ENCODE measurements around the gene PITX3.
"Not testable (repeated sequence)": the region's sequence is repeated elsewhere in the genome, so short reads cannot be mapped to it uniquely, and the experiment has no call there.

The PITX3 gene

DNA sequence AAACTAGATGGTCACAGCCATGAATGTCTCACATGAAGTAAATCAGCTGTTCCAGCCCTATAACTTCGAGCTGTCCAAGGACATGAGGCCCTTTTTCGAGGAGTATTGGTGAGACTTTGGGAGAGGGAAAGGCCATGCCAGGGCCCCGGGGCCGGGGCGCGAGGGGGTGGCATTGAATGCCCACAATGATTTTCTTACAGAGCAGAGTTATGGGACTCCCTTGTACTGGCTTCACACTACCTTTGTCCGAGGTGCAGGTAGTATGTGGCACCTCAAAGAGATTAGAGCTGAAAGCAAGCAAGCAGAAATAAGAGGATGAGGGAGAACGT is 14.8 kb downstream of the PITX3 start:
- no peak for DNase-seq (ENCODE audit: low read depth in 2 of 2)

GRCh38 chr10:102225646-102226541 is 15.4 kb downstream of the PITX3 start, which contains the start of gene ELOVL3:
ELOVL3 (plus strand) TSS chr10:102226299; CDS start chr10:102226549, 250 bp downstream.
- peak; percentile 69 to 84 for DNase-seq (ENCODE audit: low read depth in 2 of 2)

- DNase-seq (ENCODE audit: low read depth in 2 of 2): no peak
Observed at GRCh38 chr10:102222797-102223196, 18.5 kb downstream of the PITX3 start.

DNA sequence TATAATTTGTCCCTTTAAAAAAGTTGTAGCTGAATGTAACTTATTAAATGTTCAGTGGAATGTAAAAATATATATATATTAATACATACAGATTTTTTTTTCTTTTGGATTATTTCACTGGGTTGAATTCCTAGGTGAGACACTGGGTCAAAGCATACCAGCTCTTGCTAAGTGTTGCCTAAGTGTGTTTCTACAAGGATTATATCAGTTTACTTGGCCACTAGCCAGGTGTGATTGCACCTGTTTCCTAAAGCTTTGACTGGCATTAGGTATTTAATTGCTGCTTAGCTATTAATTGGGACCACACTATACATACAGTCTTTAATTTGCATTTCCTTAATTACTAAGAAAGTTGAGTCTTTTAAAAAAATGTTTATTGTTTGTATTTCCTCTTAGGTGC is 20.7 kb downstream of the PITX3 start:
- DNase-seq (ENCODE audit: low read depth in 2 of 2): no peak

DNA sequence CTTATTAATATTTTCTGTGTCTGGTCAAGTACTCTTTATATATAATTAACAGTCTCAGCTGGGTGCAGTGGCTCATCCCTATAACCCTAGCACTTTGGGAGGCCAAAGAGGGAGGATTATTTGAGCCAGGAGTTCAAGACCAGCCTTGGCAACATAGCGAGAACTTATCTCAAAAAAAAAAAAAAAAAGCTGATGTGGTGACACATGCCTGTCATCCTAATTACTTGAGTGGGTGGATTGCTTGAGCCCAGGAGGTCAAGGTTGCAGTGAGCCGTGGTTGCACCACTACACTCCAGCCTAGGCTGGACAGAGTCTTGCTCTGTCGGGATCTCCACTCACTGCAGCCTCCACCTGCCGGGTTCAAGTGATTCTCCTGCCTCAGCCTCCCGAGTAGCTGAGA is 21.9 kb downstream of the PITX3 start:
- DNase-seq (ENCODE audit: low read depth in 2 of 2): no peak

DNA sequence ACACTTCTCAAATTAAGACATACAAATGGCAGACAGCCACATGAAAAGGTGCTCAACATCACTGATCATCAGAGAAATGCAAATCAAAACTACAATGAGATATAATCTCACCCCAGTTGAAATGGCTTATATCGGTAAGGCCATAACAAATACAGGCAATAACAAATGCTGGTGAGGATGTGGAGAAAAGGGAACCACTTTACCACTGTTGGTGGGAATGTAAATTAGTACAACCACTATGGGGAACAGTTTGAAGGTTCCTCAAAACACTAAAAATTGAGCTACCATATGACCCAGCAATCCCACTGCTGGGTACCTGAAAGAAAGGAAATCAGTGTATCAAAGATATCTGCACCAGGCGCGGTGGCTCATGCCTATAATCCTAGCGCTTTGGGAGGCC is 27.7 kb downstream of the PITX3 start:
- DNase-seq (ENCODE audit: low read depth in 2 of 2): not testable (repeated sequence)

- DNase-seq (ENCODE audit: low read depth in 2 of 2): no peak
Observed at GRCh38 chr10:102211615-102212299, 29.6 kb downstream of the PITX3 start.

- no peak for DNase-seq (ENCODE audit: low read depth in 2 of 2)
Observed at GRCh38 chr10:102208311-102209035, 32.8 kb downstream of the PITX3 start.

GRCh38 chr10:102202386-102202785 is 38.9 kb downstream of the PITX3 start:
- DNase-seq (ENCODE audit: low read depth in 2 of 2): no peak

- DNase-seq (ENCODE audit: low read depth in 2 of 2): no peak
Observed at GRCh38 chr10:102200751-102201640, 40.3 kb downstream of the PITX3 start.

GRCh38 chr10:102198027-102198426 is 43.3 kb downstream of the PITX3 start:
- DNase-seq (ENCODE audit: low read depth in 2 of 2): no peak

GRCh38 chr10:102196893-102197292 is 44.4 kb downstream of the PITX3 start:
- DNase-seq (ENCODE audit: low read depth in 2 of 2): no peak

DNA sequence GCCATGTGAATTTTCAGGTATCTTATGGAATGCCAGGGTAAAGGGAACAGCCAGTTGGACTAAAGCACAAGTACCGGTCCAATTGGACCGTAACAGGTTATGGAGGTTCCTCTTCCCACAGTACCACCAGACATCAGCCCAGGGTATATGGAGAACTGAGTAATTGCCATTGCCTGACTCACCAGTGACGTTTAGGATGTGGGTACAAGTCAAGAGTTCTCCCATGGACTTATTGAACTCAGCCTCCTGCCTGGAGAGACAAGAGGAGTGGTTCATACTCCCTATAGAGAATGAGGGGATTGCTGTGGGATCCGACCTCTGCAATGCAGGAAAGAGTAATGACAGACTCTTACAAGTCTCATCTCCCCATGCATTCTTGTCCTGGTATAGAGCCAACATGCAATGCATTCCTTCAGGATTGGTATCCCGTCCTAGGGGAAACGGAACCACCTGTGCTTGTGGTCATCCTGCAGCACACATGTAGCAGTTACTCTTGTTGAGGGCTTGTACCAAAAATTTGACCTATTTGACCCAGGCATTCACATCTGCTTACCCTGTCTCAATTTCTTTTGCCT is 45.9 kb downstream of the PITX3 start:
- no peak for DNase-seq (ENCODE audit: low read depth in 2 of 2)

GRCh38 chr10:102191956-102192355 is 49.4 kb downstream of the PITX3 start:
- no peak for DNase-seq (ENCODE audit: low read depth in 2 of 2)

DNA sequence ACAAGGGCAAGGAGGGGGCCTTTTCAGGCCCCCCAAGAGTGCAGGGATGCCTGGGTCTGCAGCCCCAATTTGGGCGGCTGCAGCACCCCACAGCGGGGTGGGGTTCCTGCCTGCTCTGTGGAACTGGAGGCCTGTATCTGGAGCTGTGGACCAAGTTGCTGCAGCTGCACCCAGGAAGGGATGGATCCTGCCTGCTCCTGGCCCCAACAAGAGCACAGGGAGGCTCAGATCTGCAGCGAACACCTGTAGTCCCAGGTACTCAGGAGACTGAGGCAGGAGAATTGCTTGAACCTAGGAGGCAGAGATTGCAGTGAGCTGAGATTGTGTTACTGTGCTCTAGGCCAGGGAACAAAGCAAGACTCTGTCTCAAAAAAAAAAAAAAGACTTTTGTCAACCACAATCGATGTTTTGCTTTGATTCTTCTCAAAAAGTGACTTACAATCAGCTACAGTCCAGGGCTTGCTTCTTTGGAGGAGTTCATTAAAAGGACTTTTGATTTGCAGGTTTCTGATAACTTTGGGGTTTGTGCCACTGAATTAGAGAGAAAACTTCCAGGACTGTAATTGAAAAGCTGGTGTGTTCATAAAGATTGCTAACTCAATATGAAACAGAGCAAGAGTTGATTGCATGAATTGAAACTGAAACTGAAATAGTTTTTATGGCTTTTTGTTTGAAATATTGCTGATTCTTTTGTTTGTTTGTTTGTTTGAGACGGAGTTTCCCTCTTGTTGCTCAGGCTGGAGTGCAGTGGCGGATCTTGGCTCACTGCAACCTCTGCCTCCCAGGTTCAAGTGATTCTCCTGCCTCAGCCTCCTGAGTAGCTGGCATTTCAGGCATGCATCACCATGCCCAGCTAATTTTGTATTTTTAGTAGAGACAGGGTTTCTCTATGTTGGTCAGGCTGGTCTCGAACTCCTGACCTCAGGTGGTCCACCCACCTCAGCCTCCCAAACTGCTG is 52.1 kb downstream of the PITX3 start:
- not testable (repeated sequence) for DNase-seq (ENCODE audit: low read depth in 2 of 2)

DNA sequence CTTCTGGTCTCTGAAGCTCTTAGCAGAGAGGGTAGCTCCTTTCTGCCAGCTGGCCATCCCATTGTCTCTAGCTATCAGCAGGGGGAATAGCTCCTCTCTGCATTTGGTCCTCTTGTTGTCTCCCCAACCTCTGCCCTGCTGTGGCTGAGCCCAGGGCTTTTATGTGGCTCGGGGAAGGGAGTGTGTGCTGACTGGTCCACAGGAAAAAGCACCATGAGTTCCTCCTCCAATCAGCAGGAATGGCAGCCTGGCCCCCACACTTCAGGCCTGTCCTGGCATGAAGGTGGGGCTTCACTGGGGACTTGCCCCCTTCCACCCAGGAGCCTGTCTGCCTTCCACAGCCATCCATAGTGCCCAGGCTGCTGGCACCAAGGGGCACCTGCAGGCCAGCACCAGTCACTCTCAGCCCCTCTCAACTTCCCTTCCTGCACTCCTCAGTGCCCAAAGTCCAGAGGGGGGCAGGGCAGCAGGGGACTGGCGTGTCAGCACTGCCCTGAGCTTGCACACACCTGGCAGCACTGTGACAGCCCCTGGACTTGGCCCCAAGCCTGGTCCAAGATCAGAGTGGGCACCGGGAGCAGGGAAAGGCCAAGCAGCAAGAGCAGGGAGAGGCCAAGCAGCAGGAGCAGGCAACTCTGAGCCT is 52.9 kb downstream of the PITX3 start:
- no peak for DNase-seq (ENCODE audit: low read depth in 2 of 2)

DNA sequence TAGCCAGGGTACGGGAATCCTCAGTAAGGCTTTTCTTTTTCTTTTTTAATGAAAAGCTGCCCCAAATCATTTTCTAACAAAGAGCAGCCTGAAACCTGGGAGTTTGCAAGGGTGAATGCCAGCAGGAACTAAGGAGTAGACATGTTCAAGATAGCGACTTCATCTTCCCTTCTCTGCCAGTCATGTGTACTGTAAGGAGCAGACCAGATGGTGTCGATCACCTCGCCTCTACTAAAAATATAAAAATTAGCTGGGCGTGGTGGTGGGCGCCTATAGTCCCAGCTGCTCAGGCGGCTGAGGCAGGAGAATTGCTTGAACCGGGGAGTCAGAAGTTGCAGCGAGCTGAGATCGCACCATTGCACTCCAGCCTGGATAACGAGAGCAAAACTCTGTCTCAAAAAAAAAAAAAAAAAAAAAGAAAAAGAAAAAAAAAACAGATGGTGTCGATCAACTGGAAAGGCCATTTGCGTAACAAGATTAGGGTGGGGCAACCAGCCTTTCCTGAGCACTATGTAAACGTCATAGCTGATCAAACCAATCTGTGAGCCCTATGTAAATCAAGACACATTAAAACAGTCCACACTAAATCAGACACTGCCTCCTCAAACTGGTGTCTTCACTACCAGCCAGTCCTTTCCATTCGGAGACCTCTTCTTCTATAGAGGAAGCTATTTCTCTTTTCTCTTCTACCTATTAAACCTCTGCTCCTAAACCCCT is 55.3 kb downstream of the PITX3 start:
- DNase-seq (ENCODE audit: low read depth in 2 of 2): no peak

DNA sequence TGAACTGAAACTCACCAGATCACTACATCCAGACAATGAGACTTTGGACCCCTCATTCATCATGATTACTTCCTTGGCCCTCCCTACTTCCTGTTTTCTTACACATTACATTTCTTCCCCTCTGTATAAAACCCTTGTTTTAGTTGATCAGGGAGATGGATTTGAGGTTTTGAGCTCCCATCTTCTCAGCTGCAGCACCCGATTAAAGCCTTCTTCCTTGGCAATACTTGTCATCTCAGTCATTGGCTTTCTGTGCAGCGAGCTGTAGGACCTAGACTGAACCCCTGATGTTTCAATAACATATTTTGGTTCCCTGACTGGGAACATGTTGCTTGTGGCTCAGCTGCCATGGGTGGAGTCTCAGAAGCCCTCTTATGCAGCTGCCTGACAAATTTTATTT is 56.0 kb downstream of the PITX3 start:
- DNase-seq (ENCODE audit: low read depth in 2 of 2): no peak

GRCh38 chr10:102184606-102185005 is 56.7 kb downstream of the PITX3 start:
- DNase-seq (ENCODE audit: low read depth in 2 of 2): no peak
